ENCODE measurements around the gene ANGPT4. TPM values are rescaled to one million over a fixed set of nuclear protein-coding genes. Genes with fewer than 3 reads are reported as not detected.

Gene ANGPT4
- total RNA-seq, 2 experiments from 2014 or later: not detected

GRCh38 chr20:909641-910040, 6.5 kb downstream of the ANGPT4 start:
- H3K4me1 Mint-ChIP-seq (ENCODE audit: low read depth): no peaks in the 10 kb centered on the region
- no peak for ATAC-seq (ENCODE audit: poor library complexity)

DNA sequence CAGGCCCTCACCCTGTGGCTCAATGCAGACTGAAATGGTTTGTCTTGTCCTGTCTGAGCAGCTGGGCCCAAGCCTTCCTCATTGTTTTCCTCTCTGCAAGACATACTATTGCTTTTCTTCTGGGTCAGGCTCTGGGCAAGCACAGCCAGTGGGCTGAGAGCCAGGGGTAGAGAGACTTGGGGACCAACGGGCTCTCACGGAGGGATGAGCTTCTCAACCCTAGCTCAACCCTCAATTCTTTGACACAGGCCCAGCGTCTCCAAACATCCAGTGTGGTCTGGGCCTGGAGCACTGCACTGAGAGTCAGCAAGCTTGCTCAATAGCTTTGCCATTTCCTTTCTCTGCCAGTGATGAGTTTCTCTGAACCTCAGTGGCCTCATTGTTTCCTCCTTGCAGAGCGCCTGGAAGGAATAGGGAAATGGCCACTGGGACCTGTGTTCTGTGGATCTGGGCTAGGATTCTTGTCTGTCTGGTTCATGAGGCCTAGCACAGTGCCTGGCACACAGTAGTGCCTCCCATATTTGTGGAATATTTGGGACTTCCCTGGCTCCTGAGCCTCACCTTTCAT, 9.3 kb downstream of the ANGPT4 start:
- no peaks in the 10 kb centered on the region for H3K9me3 Mint-ChIP-seq

More at GRCh38 chr20:909641-910040, 6.5 kb downstream of the ANGPT4 start:
- Histone ChIP-seq H3K27ac (ENCODE audit: low read depth in 1 of 2, low read length in 2 of 2) (no peak overlapping the region), H3K4me3 (ENCODE audit: low read length) (no peak overlapping the region), H3K27me3 (ENCODE audit: control insufficient read depth in 1 of 2, insufficient read depth in 2 of 2, low read length in 2 of 2) (no peaks in the 10 kb centered on the region), H3K4me1 (ENCODE audit: insufficient read depth, low read length) (peaks cover 7% of the 10 kb centered on the region), H3K9me3 (ENCODE audit: control insufficient read depth in 1 of 2, insufficient read depth in 1 of 2, low read length in 2 of 2) (no peaks in the 10 kb centered on the region), H3K36me3 (ENCODE audit: insufficient read depth, low read length) (no peaks in the 10 kb centered on the region)
- Mint-ChIP-seq H3K36me3 (ENCODE audit: low read depth) (no peaks in the 10 kb centered on the region), H3K27ac (no peak overlapping the region), H3K9me3 (no peaks in the 10 kb centered on the region), H3K4me3 (no peak overlapping the region), H3K27me3 (peaks cover 10% of the 10 kb centered on the region)
- ChIA-PET CTCF (no interaction called here), POLR2A (no interaction called here)
- intact Hi-C loops (cut with DNase I, micrococcal nuclease): no loop called here
- no peak for DNase-seq
- TF ChIP-seq CTCF (IDR thresholded peaks at IDR 0.05): no peak

DNA sequence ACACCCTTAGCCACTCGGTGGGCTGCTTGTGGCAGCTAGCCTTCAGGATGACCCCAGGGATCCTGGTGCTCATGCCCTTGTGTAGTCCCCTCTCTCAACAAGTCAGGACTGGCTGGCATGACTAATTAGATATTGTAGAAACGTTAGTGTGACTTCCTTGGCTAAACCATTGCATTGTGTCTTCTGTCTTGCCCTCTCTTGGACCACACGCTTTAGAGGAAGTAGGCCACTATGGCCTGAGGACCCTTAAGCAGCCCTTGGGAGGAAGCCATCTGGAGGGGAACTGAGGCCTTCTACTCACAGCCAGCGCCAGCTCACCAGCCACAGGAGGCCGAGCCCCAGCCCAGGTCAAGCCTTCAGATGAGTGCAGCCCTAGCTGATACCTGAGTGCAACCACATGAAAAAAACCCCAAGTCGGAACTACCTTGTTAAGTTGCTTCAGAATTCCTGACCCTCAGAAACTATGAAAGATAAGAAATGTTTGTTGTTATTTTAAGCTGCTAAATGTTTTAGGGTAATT, 10.1 kb downstream of the ANGPT4 start:
- CTCF ChIA-PET: no interaction called here

More for the DNA sequence above, 9.3 kb downstream of the ANGPT4 start:
- no peaks in the 10 kb centered on the region for H3K4me1 Mint-ChIP-seq (ENCODE audit: low read depth)
- no peaks in the 10 kb centered on the region for H3K9me3 ChIP-seq (ENCODE audit: control insufficient read depth in 1 of 2, insufficient read depth in 1 of 2, low read length in 2 of 2)
- H3K4me3 Mint-ChIP-seq: no peak overlapping the region
- no peak overlapping the region for H3K27ac ChIP-seq (ENCODE audit: low read depth in 1 of 2, low read length in 2 of 2)
- no peaks in the 10 kb centered on the region for H3K27me3 ChIP-seq (ENCODE audit: control insufficient read depth in 1 of 2, insufficient read depth in 2 of 2, low read length in 2 of 2)
- DNase-seq (no peak), ATAC-seq (ENCODE audit: poor library complexity) (no peak)
- H3K27ac Mint-ChIP-seq: no peak overlapping the region
- ChIA-PET CTCF (no interaction called here), POLR2A (no interaction called here)
- H3K27me3 Mint-ChIP-seq: no peaks in the 10 kb centered on the region
- no peak overlapping the region for H3K4me3 ChIP-seq (ENCODE audit: low read length)
- TF ChIP-seq CTCF (IDR thresholded peaks at IDR 0.05): no peak
- H3K36me3 ChIP-seq (ENCODE audit: insufficient read depth, low read length): no peaks in the 10 kb centered on the region
- H3K4me1 ChIP-seq (ENCODE audit: insufficient read depth, low read length): peaks cover 7% of the 10 kb centered on the region
- H3K36me3 Mint-ChIP-seq (ENCODE audit: low read depth): no peaks in the 10 kb centered on the region
- intact Hi-C loops (cut with DNase I, micrococcal nuclease): no loop called here

More for the DNA sequence above, 10.1 kb downstream of the ANGPT4 start:
- Histone ChIP-seq H3K27me3 (ENCODE audit: control insufficient read depth in 1 of 2, insufficient read depth in 2 of 2, low read length in 2 of 2) (no peaks in the 10 kb centered on the region), H3K4me1 (ENCODE audit: insufficient read depth, low read length) (peaks cover 7% of the 10 kb centered on the region), H3K9me3 (ENCODE audit: control insufficient read depth in 1 of 2, insufficient read depth in 1 of 2, low read length in 2 of 2) (no peaks in the 10 kb centered on the region), H3K36me3 (ENCODE audit: insufficient read depth, low read length) (no peaks in the 10 kb centered on the region), H3K27ac (ENCODE audit: low read depth in 1 of 2, low read length in 2 of 2) (no peak overlapping the region), H3K4me3 (ENCODE audit: low read length) (no peak overlapping the region)
- POLR2A ChIA-PET: no interaction called here
- Mint-ChIP-seq H3K4me3 (no peak overlapping the region), H3K27ac (no peak overlapping the region), H3K27me3 (no peaks in the 10 kb centered on the region), H3K9me3 (no peaks in the 10 kb centered on the region), H3K4me1 (ENCODE audit: low read depth) (no peaks in the 10 kb centered on the region), H3K36me3 (ENCODE audit: low read depth) (no peaks in the 10 kb centered on the region)
- no peak for TF ChIP-seq CTCF (IDR thresholded peaks at IDR 0.05)
- DNase-seq (no peak), ATAC-seq (ENCODE audit: poor library complexity) (no peak)
- intact Hi-C loops (cut with DNase I, micrococcal nuclease): no loop called here

Data from CD4-positive, alpha-beta T cell (primary cell).